ENCODE measurements around the gene SLC15A4. TPM values are rescaled to one million over a fixed set of nuclear protein-coding genes. Genes with fewer than 3 reads are reported as not detected.

SLC15A4 gene
- total and polyA plus RNA-seq, 2 of the 4 experiments (the other 2 are of a cell fraction) = 15.4 to 21.9 TPM

DNA sequence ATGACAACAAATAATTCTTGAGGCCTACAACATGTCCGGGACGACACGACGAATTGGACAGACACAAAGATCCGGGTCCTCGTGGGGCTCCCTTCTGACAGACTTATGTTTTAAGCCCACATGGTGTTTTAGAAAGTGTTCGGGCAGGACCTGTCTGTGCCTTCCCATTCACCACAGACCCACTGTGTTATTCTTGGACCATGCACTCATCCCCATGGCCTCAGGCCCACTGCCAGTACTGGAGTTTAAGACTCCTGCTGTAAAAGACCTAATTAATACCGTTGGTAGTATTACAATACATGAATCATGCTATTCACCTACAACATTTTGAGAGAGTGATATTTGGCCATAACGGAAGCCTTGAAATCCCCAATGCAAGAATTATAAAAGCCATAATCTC, 20.0 kb downstream of the SLC15A4 start:
- H3K27ac ChIP-seq (ENCODE audit: insufficient read depth, low read length) = no peak overlapping the region
- no peak overlapping the region for H3K18ac ChIP-seq (ENCODE audit: low read depth, low read length)
- H3K9me1 ChIP-seq (ENCODE audit: insufficient read depth, low read length) = peaks cover 14% of the 10 kb centered on the region; the same call in 1 of the 2 replicates
- no peak overlapping the region for H3K23ac ChIP-seq (ENCODE audit: low read depth, low read length)
- H3K9me3 ChIP-seq (ENCODE audit: control insufficient read depth, insufficient read depth, low read length) = peaks cover 2% of the 10 kb centered on the region; the same call in 1 of the 2 replicates
- WGBS, 2 experiments (ENCODE audit: extremely low coverage in 2 of 2, insufficient read length in 1 of 2) = no CpG with 5 or more reads among the region's 9 CpGs
- H2BK5ac ChIP-seq (ENCODE audit: low read depth, low read length, poor library complexity, severe bottlenecking) = no peak overlapping the region
- H2AK5ac ChIP-seq (ENCODE audit: low read depth, low read length) = no peak overlapping the region
- intact Hi-C loops (cut with micrococcal nuclease) = no loop called here
- H4K8ac ChIP-seq (ENCODE audit: low read depth in 2 of 2, low read length in 2 of 2) = no peak overlapping the region
- peaks cover 27 to 37% of the 10 kb centered on the region in 2 experiments for H3K79me1 ChIP-seq (ENCODE audit: low read depth in 1 of 2, low read length in 2 of 2)
- H4K5ac ChIP-seq (ENCODE audit: low read depth, low read length) = no peak overlapping the region
- POLR2A ChIA-PET (ENCODE audit: unreplicated experiment) = no interaction called here
- H3K27me3 ChIP-seq (ENCODE audit: control insufficient read depth, insufficient read depth, low read length) = no peaks in the 10 kb centered on the region
- CTCF ChIA-PET = no interaction called here
- no TSS peak for BruUV-seq (replicated peaks)
- H2BK15ac ChIP-seq (ENCODE audit: low read depth, low read length) = no peak overlapping the region
- H3K14ac ChIP-seq (replicated peaks; ENCODE audit: low read depth, low read length) = no peak overlapping the region
- peaks cover 26% of the 10 kb centered on the region for H3K36me3 ChIP-seq (ENCODE audit: control insufficient read depth, insufficient read depth, low read length)
- in situ Hi-C loops (cut with MboI; ENCODE audit: low sequenced_read_pairs) = no loop called here
- no peak overlapping the region for H3K4me2 ChIP-seq (ENCODE audit: low read depth, low read length)
- H3K56ac ChIP-seq (ENCODE audit: extremely low read depth, insufficient read depth, low read length) = no peak overlapping the region
- no peak overlapping the region for H3K4me3 ChIP-seq (ENCODE audit: insufficient read depth, low read depth, low read length)
- H2BK20ac ChIP-seq (ENCODE audit: low read depth, low read length) = no peak overlapping the region
- H3K9ac ChIP-seq (ENCODE audit: low read depth, low read length) = no peak overlapping the region
- H3K4me1 ChIP-seq (ENCODE audit: control insufficient read depth, insufficient read depth, low read length) = peaks cover 9% of the 10 kb centered on the region
- no peak for DNase-seq
- H2BK120ac ChIP-seq (ENCODE audit: low read depth, low read length) = no peak overlapping the region
- H2AFZ ChIP-seq (replicated peaks; ENCODE audit: low read length, poor library complexity) = no peak overlapping the region
- H4K20me1 ChIP-seq (ENCODE audit: insufficient read depth, low read length) = peaks cover 11% of the 10 kb centered on the region
- TF ChIP-seq BHLHE40 (IDR thresholded peaks at IDR 0.05; ENCODE audit: low read depth, low read length) (no peak), MAFK (IDR thresholded peaks at IDR 0.05; ENCODE audit: low read depth, low read length) (no peak), FOS (IDR thresholded peaks at IDR 0.05; ENCODE audit: low read depth, low read length) (no peak), RFX5 (IDR thresholded peaks at IDR 0.05; ENCODE audit: low read depth, low read length) (no peak), MXI1 (IDR thresholded peaks at IDR 0.05; ENCODE audit: borderline replicate concordance, low read depth, low read length) (no peak)
- TF ChIP-seq, protein P1, sequence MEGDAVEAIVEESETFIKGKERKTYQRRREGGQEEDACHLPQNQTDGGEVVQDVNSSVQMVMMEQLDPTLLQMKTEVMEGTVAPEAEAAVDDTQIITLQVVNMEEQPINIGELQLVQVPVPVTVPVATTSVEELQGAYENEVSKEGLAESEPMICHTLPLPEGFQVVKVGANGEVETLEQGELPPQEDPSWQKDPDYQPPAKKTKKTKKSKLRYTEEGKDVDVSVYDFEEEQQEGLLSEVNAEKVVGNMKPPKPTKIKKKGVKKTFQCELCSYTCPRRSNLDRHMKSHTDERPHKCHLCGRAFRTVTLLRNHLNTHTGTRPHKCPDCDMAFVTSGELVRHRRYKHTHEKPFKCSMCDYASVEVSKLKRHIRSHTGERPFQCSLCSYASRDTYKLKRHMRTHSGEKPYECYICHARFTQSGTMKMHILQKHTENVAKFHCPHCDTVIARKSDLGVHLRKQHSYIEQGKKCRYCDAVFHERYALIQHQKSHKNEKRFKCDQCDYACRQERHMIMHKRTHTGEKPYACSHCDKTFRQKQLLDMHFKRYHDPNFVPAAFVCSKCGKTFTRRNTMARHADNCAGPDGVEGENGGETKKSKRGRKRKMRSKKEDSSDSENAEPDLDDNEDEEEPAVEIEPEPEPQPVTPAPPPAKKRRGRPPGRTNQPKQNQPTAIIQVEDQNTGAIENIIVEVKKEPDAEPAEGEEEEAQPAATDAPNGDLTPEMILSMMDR (conservative IDR thresholded peaks at IDR 0.05; ENCODE audit: low read depth, low read length) = no peak
- H4K91ac ChIP-seq (ENCODE audit: insufficient read depth, low read depth, low read length) = no peak overlapping the region
- dilution Hi-C loops (cut with HindIII; ENCODE audit: low sequenced_read_pairs, unreplicated experiment) = no loop called here
- no peak for ATAC-seq (ENCODE audit: low read depth)
- no peak overlapping the region for H3K4ac ChIP-seq (ENCODE audit: low read depth, low read length)
- no peak overlapping the region for H2AK9ac ChIP-seq (replicated peaks; ENCODE audit: low read depth, low read length, poor library complexity)

Measured in IMR-90 (cell line).